ENCODE data around the gene PID1.

Gene PID1

GRCh38 chr2:229001196-229001595 is 269.9 kb downstream of the PID1 start:
- Mint-ChIP-seq H3K9me3 (peaks cover 28% of the 10 kb centered on the region), H3K27ac (no peak overlapping the region), H3K27me3 (ENCODE audit: low read depth) (no peaks in the 10 kb centered on the region), H3K4me3 (no peak overlapping the region), H3K4me1 (no peaks in the 10 kb centered on the region), H3K36me3 (ENCODE audit: low read depth) (no peaks in the 10 kb centered on the region)
- no peak for TF ChIP-seq CTCF (IDR thresholded peaks at IDR 0.05; ENCODE audit: unreplicated experiment in 3 of 3)

GRCh38 chr2:228999326-228999725 is 271.8 kb downstream of the PID1 start:
- Mint-ChIP-seq H3K9me3 (peaks cover 30% of the 10 kb centered on the region), H3K36me3 (ENCODE audit: low read depth) (no peaks in the 10 kb centered on the region), H3K4me1 (no peaks in the 10 kb centered on the region), H3K27ac (no peak overlapping the region), H3K27me3 (ENCODE audit: low read depth) (no peaks in the 10 kb centered on the region), H3K4me3 (no peak overlapping the region)
- no peak for TF ChIP-seq CTCF (IDR thresholded peaks at IDR 0.05; ENCODE audit: unreplicated experiment in 3 of 3)

- peaks cover 9% of the 10 kb centered on the region for H3K9me3 Mint-ChIP-seq
Measured at GRCh38 chr2:228988786-228989185, 282.3 kb downstream of the PID1 start.

DNA sequence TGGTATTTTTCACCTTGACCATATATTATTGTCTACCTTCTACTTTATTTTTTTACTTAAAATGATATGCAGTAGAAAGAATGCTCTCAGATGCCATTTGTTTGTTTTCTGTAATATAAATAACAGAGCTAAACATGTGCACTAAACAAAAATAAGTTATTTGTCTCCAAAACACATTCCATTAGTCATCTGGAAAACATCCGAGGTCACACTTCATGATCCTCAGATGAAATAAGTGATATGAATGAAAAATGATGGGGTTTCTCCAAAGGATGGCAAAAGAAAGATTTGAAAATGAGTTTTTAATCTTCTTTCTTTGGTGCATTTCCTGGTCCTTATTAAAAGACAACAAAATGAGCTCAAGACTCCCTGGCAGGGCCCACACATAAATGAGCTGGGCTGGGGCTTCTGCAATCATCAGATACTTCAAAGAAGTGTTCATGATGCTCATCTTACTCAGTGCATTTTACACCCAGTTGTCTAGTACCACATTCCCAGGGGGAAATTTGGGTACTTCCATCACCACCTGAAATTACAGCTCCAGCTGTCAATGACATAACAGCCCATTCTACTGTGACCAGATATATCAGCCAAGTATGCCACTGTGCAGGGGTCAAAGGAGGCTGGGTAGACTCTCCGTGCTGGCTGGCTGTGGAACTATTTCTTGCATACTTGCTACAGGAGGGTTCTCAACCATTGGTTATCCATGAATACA is 283.5 kb downstream of the PID1 start:
- H3K36me3 Mint-ChIP-seq (ENCODE audit: low read depth), result no peaks in the 10 kb centered on the region
- no peaks in the 10 kb centered on the region for H3K27me3 Mint-ChIP-seq (ENCODE audit: low read depth)
- H3K9me3 Mint-ChIP-seq, result peaks cover 7% of the 10 kb centered on the region
- H3K4me3 Mint-ChIP-seq, result no peak overlapping the region
- no peak overlapping the region for H3K27ac Mint-ChIP-seq
- H3K4me1 Mint-ChIP-seq, result no peaks in the 10 kb centered on the region
- no peak for TF ChIP-seq CTCF (IDR thresholded peaks at IDR 0.05; ENCODE audit: unreplicated experiment in 3 of 3)

More at GRCh38 chr2:228988786-228989185, 282.3 kb downstream of the PID1 start:
- Mint-ChIP-seq H3K4me1 (no peaks in the 10 kb centered on the region), H3K4me3 (no peak overlapping the region), H3K36me3 (ENCODE audit: low read depth) (no peaks in the 10 kb centered on the region), H3K27ac (no peak overlapping the region), H3K27me3 (ENCODE audit: low read depth) (no peaks in the 10 kb centered on the region)
- no peak for TF ChIP-seq CTCF (IDR thresholded peaks at IDR 0.05; ENCODE audit: unreplicated experiment in 3 of 3)

DNA sequence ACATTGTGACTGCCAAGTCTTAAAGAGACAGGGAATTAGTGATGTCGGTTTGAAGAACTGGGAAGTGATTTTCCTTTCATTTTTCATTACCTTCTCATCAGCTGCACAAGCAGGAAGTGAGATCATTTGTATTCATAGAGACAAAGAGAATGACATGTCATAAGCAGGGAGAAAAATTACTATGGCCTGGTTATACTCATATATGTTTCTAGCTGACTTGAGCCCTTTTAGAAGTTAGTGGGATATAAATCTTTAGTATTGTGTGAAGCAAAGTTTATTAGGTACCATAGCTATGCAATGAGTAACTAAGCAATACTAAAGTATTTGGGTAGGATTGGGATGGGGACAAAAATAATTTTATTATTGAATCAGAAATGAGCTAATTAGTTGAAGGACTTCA is 284.1 kb downstream of the PID1 start:
- no peaks in the 10 kb centered on the region for H3K4me1 Mint-ChIP-seq
- no peak for TF ChIP-seq CTCF (IDR thresholded peaks at IDR 0.05; ENCODE audit: unreplicated experiment in 3 of 3)
- no peak overlapping the region for H3K27ac Mint-ChIP-seq
- no peaks in the 10 kb centered on the region for H3K36me3 Mint-ChIP-seq (ENCODE audit: low read depth)
- no peaks in the 10 kb centered on the region for H3K27me3 Mint-ChIP-seq (ENCODE audit: low read depth)
- H3K4me3 Mint-ChIP-seq, result no peak overlapping the region
- H3K9me3 Mint-ChIP-seq, result peaks cover 11% of the 10 kb centered on the region

- Mint-ChIP-seq H3K36me3 (ENCODE audit: low read depth) (no peaks in the 10 kb centered on the region), H3K4me1 (no peaks in the 10 kb centered on the region), H3K27ac (no peak overlapping the region), H3K4me3 (no peak overlapping the region), H3K27me3 (ENCODE audit: low read depth) (no peaks in the 10 kb centered on the region), H3K9me3 (peaks cover 21% of the 10 kb centered on the region)
- TF ChIP-seq CTCF (IDR thresholded peaks at IDR 0.05; ENCODE audit: unreplicated experiment in 3 of 3), result no peak
Measured at GRCh38 chr2:228983700-228984099, 287.4 kb downstream of the PID1 start.

All from nephron (organoid).